K562 (cell line): Measurements from ENCODE around the gene C17orf75. TPM values are rescaled to one million over a fixed set of nuclear protein-coding genes. Genes with fewer than 3 reads are reported as not detected.
A peak's percentile ranks its signal among the peaks of the same experiment; 100 is the strongest.

Experiments used
- EP400 ChIP-seq: fragments of 450-650 bp; IDR thresholded peaks from 2 replicates; pipeline ENCODE4 v1.6.1; 2017; ENCODE audit warnings: antibody characterized with exemption, mild to moderate bottlenecking, moderate library complexity
- L3MBTL2 ChIP-seq: fragments of 450-650 bp; IDR thresholded peaks from 2 replicates; pipeline ENCODE4 v1.6.1; 2016; ENCODE audit warnings: mild to moderate bottlenecking, moderate library complexity
- NR3C1 ChIP-seq: sonication (generic); formaldehyde crosslinking; IDR thresholded peaks from 2 replicates; pipeline ENCODE4 v1.8.1; 2022; ENCODE audit warnings: missing genetic modification reagents
- RFX7 ChIP-seq: fragments of 250-450 bp; sonication (Bioruptor Pico); IDR thresholded peaks from 2 replicates; pipeline ENCODE4 v1.5.1; 2021; ENCODE audit warnings: mild to moderate bottlenecking
- polyA plus RNA-seq, 8 experiments: library from polyadenylated mRNA; depleted of rRNA in 4 of 8; stranded (reverse) in 5 of 8; unstranded in 3 of 8; fragments of >200 nt; fragmentation: Nextera tagmentation in 2 of 8; fragmentation: Illumina TruSeq in 1 of 8; extraction: Ambion mirVana in 2 of 8; extraction: Trizol in 1 of 8; gene quantifications; 2 replicates each; pipeline versions ENCODE4 v1.2.1 to v1.2.3, GENCODE V29; 2011 to 2014; ENCODE audit warnings: inconsistent platforms in 1 of 8, missing spikeins in 1 of 8
- total RNA-seq, 7 experiments: library from RNA; depleted of rRNA in 6 of 7; stranded (reverse); fragments of >200 nt in 6 of 7; fragmentation: Illumina TruSeq in 2 of 7; extraction: Trizol in 2 of 7; gene quantifications; 2 replicates each; pipeline versions ENCODE4 v1.2.1 to v1.2.3, GENCODE V29; 2011 to 2021; ENCODE audit warnings: low replicate concordance in 1 of 7
- TF ChIP-seq, protein P1 (sequence below), 2 experiments: fragments of 450-650 bp in 1 of 2; sonication (generic) in 1 of 2; formaldehyde crosslinking in 1 of 2; IDR thresholded peaks; 2 replicates each; pipeline versions ENCODE4 v1.7.1 to v1.9.0; 2016 to 2022; ENCODE audit warnings: inconsistent platforms in 1 of 2, mild to moderate bottlenecking in 1 of 2, missing genetic modification reagents in 1 of 2
- TF ChIP-seq, protein P2 (sequence below): fragments of 450-650 bp; formaldehyde crosslinking; IDR thresholded peaks from 2 replicates; pipeline ENCODE4 v1.4.0; 2022; ENCODE audit warnings: mild to moderate bottlenecking, moderate library complexity
- TF ChIP-seq, protein P3 (sequence below): fragments of 450-650 bp; IDR thresholded peaks from 2 replicates; pipeline ENCODE4 v1.7.1; 2018; ENCODE audit warnings: mild to moderate bottlenecking, low read depth; ENCODE audit not compliant: partially characterized antibody
- TF ChIP-seq, protein P4 (sequence below): sonication (generic); formaldehyde crosslinking; IDR thresholded peaks from 2 replicates; pipeline ENCODE4 v1.8.0; 2022; ENCODE audit warnings: mild to moderate bottlenecking, low read depth, missing genetic modification reagents

The C17orf75 gene
- total and polyA plus RNA-seq, 9 of the 15 experiments (the other 6 are each of a cell fraction or from before 2014, with no cell fraction given) = 15.5 to 55.7 (median 18.5) TPM

DNA sequence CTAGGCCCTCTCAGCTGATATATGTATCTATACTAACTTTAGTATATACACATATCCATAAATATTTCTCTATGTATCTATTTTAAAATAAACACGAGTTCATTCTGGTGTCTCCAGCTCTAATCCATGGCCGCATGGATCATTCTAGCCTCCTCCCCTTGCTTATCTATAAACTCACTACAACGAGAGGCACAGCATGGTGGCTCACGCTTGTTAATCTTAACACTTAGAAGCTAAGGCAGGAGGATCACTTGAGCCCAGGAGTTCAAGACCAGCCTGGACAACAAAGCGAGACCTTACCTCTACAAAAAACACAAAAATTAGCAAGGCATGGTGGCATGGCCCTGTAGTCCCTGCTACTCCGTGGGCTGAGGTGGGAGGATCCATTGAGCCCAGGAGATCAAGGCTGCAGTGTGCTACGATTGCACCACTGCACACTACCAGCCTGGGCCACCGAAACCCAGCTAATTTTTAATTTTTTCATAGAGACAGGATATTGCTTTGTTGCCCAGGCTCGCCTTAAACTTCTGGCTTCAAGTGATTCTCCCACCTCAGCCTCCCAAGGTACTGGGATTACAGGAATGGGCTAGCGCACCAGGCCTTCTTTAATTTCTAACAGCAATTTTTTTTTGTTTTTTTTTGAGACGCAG lies 4.1 kb upstream of the C17orf75 start (continued):
- TF ChIP-seq, protein P1, sequence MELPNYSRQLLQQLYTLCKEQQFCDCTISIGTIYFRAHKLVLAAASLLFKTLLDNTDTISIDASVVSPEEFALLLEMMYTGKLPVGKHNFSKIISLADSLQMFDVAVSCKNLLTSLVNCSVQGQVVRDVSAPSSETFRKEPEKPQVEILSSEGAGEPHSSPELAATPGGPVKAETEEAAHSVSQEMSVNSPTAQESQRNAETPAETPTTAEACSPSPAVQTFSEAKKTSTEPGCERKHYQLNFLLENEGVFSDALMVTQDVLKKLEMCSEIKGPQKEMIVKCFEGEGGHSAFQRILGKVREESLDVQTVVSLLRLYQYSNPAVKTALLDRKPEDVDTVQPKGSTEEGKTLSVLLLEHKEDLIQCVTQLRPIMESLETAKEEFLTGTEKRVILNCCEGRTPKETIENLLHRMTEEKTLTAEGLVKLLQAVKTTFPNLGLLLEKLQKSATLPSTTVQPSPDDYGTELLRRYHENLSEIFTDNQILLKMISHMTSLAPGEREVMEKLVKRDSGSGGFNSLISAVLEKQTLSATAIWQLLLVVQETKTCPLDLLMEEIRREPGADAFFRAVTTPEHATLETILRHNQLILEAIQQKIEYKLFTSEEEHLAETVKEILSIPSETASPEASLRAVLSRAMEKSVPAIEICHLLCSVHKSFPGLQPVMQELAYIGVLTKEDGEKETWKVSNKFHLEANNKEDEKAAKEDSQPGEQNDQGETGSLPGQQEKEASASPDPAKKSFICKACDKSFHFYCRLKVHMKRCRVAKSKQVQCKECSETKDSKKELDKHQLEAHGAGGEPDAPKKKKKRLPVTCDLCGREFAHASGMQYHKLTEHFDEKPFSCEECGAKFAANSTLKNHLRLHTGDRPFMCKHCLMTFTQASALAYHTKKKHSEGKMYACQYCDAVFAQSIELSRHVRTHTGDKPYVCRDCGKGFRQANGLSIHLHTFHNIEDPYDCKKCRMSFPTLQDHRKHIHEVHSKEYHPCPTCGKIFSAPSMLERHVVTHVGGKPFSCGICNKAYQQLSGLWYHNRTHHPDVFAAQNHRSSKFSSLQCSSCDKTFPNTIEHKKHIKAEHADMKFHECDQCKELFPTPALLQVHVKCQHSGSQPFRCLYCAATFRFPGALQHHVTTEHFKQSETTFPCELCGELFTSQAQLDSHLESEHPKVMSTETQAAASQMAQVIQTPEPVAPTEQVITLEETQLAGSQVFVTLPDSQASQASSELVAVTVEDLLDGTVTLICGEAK (IDR thresholded peaks at IDR 0.05) = peak; percentile 25; the same call in 1 of the 2 replicates
- TF ChIP-seq, protein P1 (CRISPR knock-in tag; IDR thresholded peaks at IDR 0.05) = no peak
- TF ChIP-seq, protein P2, sequence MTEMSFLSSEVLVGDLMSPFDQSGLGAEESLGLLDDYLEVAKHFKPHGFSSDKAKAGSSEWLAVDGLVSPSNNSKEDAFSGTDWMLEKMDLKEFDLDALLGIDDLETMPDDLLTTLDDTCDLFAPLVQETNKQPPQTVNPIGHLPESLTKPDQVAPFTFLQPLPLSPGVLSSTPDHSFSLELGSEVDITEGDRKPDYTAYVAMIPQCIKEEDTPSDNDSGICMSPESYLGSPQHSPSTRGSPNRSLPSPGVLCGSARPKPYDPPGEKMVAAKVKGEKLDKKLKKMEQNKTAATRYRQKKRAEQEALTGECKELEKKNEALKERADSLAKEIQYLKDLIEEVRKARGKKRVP = no peak
- TF ChIP-seq RFX7 (no peak), EP400 (peak; percentile 51; the same call in 1 of the 2 replicates), NR3C1 (CRISPR knock-in tag) (no peak), L3MBTL2 (peak; percentile 67)
- TF ChIP-seq, protein P3, sequence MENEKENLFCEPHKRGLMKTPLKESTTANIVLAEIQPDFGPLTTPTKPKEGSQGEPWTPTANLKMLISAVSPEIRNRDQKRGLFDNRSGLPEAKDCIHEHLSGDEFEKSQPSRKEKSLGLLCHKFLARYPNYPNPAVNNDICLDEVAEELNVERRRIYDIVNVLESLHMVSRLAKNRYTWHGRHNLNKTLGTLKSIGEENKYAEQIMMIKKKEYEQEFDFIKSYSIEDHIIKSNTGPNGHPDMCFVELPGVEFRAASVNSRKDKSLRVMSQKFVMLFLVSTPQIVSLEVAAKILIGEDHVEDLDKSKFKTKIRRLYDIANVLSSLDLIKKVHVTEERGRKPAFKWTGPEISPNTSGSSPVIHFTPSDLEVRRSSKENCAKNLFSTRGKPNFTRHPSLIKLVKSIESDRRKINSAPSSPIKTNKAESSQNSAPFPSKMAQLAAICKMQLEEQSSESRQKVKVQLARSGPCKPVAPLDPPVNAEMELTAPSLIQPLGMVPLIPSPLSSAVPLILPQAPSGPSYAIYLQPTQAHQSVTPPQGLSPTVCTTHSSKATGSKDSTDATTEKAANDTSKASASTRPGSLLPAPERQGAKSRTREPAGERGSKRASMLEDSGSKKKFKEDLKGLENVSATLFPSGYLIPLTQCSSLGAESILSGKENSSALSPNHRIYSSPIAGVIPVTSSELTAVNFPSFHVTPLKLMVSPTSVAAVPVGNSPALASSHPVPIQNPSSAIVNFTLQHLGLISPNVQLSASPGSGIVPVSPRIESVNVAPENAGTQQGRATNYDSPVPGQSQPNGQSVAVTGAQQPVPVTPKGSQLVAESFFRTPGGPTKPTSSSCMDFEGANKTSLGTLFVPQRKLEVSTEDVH = no peak
- TF ChIP-seq, protein P4, sequence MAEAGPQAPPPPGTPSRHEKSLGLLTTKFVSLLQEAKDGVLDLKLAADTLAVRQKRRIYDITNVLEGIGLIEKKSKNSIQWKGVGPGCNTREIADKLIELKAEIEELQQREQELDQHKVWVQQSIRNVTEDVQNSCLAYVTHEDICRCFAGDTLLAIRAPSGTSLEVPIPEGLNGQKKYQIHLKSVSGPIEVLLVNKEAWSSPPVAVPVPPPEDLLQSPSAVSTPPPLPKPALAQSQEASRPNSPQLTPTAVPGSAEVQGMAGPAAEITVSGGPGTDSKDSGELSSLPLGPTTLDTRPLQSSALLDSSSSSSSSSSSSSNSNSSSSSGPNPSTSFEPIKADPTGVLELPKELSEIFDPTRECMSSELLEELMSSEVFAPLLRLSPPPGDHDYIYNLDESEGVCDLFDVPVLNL (CRISPR knock-in tag) = no peak
